SKM-1 (cell line): Measurements from ENCODE around the gene KCNN1.
"Not testable (repeated sequence)": the region's sequence is repeated elsewhere in the genome, so short reads cannot be mapped to it uniquely, and the experiment has no call there.

Experiments used
- DNase-seq: peaks from one replicate; lab custom pipeline; 2025; ENCODE audit not compliant: unreplicated experiment; lab: John Stamatoyannopoulos, UW

Gene KCNN1

DNA sequence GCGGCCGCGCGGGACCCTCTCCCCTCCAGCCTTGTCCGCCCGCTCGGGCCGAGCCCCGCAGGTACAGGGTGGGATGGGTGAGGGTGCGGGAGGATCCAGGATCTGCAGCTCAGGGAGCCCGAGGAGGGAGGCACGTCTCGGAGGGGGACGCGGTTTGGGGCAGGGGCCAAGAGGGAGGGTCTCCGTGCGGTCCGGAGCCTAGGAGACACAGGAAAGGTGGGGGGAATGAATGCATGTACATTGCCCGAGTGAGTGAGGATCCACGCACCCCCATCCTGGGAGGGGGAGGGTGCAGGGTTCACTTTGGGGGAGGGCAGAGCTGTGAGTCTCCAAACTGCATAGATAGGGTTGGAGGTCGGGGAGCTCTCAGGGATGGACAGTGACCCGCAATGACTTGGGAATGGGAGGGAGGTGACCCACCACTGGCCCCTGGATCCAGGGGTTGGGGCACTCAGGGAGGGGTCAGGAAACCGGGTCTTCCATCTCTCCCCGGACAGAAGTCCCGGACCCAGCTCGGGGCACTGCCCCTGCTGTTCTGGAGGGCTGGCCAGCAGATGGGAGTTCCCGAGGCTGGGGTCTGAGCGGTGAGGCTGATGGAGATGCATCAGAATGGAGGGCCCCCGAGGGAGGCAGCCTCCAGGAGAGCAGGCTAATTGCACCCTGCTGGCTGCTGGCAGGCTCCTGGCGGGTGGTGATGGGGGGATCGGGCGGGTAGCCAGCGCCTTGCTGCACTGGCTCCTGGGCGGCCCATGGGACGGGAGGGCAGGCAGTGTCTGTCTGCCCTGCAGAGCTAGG is 547 bp downstream of the KCNN1 start:
- no peak for DNase-seq

DNA sequence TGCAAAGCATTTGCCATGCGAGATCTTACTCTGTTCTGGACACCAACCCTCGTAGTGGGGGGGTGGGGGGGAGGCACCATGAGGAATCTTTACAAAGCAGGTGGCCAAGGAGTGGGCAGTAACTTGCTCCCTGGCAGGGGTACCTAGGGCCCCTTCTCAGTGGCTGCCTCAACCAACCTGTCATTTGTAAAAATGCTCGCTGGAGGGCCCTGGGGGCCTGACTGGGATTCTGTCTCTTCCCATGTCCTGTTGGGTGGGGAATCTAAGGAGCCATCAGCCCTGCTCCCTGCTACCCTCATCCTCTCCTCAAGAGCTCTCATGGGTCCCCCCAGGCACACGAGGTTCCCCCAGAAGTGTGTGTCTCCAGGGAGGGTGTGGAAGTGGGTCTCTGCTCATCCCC is 1.5 kb downstream of the KCNN1 start:
- no peak for DNase-seq

DNA sequence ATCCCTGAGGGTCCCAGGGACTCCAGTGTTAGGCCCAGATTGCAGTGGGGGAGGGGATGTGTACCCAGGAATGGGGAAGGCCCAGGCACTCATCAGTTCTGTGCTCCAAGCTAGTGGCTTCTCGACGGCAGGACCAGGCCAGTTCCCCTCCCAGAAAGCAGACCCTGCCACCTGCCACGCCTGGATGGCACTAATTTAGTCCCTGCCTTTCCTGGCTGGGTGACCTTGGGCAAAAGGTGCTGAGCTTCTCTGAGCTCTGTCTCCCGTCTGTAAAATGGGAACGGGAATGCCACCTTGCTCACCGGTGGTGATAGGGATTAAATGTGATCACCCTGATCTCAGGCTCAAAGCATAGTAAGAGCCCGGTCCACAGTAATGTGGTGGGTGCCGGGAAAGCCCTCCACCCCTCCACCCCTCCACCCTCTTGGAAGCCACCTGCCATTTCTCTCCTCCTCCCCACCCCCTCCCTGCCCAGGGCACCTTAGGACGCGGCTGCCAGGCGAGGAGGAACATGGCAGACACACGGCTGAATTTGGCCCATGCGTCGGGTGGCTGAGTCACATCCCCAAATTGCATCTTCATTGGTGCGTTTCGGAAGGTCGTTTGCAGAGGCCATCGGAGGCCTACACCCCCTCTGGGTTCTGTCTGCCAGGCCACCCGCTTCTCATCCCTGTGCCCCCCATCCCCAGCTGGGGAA is 2.3 kb downstream of the KCNN1 start:
- DNase-seq, result no peak

DNA sequence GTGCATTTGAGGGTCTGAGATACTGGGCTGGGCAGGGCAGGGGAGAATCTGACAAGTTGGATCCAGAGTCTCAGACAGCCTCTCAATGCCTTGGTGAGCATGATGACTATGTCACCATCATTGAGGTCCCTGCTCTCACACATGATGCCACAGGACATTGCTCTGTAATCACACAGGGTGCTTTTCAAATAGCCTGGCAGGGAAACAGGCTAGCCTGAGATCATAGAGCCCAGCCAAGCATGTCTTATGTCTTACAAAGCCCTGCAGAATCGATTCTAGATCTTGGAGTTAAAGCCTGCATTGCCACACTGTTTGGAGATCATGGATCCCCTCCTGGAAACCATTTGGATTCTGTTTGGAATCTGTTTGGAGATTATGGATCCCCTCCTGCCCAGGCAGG is 5.3 kb downstream of the KCNN1 start:
- no peak for DNase-seq

DNA sequence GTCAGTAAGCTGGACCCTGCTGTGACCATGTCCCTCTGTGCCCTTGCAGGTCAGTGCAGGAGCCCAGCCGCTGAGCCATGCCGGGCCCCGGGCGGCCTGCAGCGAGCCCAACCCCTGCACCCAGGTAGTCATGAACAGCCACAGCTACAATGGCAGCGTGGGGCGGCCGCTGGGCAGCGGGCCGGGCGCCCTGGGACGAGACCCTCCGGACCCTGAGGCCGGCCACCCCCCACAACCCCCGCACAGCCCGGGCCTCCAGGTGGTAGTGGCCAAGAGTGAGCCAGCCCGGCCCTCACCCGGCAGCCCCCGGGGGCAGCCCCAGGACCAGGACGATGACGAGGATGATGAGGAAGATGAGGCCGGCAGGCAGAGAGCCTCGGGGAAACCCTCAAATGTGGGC is 6.9 kb downstream of the KCNN1 start:
- DNase-seq, result no peak

DNA sequence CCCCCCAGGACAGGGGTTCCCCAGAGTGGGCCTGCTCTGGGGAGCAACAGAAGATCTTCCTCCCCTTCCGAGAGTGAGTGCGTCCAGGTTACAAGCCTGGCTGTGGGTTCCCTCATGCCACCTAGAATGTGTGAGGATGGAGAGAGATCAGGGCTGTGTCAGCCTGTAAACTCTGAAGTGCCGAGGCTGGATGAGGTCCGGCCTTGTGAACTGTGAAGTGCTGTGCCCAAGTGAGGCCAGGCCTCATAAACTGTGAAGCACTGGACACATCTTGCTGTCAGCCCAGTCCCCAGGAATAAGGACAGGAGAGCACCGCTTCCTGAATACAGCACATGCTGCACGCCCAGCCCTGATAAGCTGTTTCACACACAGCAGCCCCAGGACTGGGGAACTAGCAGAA is 7.6 kb downstream of the KCNN1 start:
- no peak for DNase-seq

DNA sequence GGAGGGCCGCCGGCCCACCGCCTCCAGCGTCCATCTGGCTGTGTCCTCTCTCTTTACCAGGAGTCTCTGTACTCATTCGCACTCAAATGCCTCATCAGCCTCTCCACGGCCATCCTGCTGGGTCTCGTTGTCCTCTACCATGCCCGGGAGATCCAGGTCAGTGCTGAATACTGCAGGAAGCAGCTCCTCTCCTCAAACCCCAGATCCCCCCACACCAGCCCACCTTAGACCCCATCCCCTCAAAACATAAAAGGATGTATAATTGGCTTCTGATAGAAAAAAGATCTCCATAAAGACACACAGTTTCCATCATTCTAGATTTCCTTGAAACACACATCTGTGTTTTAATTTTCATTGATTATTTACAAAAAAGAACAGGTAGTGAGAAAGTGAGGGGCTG is 8.1 kb downstream of the KCNN1 start:
- DNase-seq, result no peak

DNA sequence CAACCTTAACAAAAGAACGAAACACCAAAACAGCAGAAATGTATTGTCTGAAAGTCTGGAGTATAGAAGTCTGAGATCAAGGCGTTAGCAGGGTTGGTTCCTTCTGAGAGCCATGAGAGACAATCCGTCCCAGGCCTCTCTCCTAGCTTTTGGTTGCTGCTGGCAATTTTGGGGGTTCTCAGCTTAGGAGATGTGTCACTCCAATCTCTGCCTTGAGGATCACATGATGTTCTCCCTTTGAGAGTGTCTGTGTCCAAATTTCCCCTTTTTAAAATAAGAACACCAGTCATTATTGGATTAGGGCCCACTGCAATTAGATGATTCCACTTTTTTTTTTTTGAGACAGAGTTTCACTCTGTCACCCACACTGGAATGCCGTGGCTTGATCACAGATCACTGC is 10.1 kb downstream of the KCNN1 start:
- DNase-seq, result no peak

DNA sequence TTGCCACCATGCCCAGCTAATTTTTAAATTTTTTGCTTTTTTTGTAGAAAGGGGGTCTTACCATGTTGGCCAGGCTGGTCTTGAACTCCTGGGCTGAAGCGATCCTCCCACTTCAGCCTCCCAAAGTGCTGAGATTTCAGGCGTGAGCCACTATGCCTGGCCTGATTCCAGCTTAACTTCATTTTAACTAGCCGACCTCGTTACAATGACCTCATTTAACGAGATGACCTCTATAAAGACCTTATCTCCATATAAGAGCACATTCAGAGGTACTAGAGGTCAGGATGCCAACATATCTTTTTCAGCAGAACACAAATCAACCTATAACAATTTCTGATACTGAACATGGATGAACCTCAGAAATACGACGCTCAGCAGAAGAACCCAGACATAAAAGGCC is 10.6 kb downstream of the KCNN1 start:
- no peak for DNase-seq

DNA sequence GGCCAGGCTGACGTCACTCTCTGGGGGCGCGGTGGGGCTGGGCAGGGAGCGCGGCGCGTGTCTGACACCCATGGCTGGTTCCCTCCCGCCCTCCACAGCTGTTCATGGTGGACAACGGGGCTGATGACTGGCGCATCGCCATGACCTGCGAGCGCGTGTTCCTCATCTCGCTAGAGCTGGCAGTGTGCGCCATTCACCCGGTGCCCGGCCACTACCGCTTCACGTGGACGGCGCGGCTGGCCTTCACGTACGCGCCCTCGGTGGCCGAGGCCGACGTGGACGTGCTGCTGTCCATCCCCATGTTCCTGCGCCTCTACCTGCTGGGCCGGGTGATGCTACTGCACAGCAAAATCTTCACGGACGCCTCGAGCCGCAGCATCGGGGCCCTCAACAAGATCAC is 14.7 kb downstream of the KCNN1 start:
- no peak for DNase-seq

DNA sequence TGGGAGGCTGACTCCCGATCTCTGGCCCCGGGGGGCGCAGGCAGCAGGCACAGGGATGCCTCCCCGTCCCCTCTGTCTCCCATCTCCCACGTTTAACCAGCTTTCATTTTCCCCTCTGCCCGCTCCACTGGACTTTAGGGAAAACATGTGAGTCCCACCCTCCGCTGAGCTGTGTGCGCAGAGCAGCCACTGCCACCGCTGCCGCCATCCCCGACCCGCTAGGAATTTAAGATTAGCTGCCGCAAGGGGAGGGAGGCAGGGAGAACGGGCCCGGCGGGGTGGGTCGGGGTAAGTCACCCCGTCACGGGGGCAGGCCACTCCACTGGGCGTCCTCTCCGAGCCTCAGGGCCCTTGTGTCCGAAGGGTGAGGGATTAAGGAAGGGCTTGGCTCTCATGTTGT is 15.5 kb downstream of the KCNN1 start:
- no peak for DNase-seq

DNA sequence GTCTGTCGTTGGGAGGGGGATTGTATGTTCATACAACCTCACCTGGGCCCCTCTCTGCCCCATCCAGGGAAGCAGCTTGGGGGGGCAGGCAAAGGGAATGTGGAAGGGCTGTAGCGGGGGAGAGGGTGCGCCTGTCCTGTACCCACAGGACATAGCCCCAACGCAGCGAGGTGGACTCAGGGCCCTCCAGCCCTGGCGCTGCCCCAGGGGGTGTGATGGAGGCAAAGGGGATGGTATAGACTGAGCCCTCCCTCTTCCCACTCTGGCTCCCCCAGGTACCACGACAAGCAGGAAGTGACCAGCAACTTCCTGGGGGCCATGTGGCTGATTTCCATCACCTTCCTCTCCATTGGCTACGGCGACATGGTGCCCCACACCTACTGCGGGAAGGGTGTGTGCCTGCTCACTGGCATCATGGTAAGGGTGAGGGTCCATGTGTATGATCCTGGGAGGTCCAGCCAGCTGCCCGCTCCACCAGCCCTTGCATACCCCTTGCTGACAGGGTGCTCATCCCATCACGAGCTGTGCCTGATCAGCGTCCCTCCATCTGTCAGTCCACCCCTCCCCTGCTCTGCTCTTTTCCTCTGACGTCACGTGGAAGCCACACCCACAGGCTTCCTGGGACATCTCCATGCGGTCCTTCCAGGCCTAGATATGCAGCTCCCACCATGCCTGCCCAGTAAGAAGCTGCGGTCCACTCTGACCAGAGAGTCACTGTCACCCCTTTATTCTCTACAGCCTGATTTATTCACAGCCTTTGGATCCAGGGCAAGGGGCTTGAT is 18.3 kb downstream of the KCNN1 start:
- no peak for DNase-seq

DNA sequence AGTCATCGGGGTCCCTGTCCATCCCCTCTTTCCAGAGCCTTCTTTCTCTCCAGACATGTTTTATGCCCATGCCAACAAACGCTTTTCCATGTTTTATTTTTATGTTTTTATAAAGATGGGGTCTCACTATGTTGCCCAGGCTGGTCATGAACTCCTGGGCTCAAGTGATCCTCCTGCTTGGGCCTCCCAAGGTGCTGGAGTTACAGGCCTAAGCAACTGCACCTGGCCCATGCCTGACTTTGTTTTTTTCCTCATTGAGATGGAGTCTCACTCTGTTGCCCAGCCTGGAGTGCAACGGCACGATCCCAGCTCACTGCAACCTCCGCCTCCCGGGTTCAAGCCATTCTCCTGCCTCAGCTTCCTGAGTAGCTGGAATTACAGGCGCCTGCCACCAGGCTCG is 19.7 kb downstream of the KCNN1 start:
- not testable (repeated sequence) for DNase-seq

DNA sequence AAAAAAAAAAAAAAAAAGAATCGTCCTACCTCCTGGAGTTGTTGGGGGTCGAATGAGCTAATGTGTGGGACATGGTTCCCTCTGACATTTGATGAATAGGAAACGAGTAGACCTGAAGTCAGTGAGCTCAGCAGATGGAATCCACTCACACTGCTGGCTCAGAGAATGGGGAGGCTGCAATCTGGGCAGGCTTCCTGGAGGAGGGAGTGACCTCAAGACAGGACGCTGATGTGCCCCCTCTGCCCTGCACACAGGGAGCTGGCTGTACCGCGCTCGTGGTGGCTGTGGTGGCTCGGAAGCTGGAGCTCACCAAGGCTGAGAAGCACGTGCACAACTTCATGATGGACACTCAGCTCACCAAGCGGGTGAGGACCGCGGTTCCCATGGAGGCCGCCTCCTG is 21.3 kb downstream of the KCNN1 start:
- no peak for DNase-seq

DNA sequence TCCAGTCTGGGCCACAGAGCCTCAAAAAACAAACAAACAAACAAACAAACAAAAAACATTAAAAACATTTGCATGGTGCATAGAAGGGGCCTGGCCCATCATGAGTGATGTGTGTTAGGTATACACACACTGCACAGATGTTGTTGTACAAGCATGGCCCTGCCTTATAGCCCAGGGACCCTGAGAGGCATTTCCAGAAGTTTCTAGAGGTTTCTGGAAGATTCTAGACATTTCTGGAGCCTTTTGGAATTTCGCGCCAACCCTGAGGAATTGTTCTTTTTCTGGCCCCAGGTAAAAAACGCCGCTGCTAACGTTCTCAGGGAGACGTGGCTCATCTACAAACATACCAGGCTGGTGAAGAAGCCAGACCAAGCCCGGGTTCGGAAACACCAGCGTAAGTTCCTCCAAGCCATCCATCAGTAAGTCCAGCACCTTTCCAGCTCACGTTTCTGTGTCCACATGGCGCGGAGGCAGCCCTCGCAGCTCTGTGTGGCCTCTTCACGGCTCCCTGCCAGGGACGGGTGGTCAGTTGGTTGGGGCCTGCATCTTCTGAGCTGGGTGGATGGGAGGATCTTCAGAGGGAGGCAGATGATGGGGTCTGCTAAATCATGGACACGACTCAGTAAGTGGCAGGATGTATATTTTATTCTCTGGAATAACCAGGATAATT is 22.7 kb downstream of the KCNN1 start:
- no peak for DNase-seq

DNA sequence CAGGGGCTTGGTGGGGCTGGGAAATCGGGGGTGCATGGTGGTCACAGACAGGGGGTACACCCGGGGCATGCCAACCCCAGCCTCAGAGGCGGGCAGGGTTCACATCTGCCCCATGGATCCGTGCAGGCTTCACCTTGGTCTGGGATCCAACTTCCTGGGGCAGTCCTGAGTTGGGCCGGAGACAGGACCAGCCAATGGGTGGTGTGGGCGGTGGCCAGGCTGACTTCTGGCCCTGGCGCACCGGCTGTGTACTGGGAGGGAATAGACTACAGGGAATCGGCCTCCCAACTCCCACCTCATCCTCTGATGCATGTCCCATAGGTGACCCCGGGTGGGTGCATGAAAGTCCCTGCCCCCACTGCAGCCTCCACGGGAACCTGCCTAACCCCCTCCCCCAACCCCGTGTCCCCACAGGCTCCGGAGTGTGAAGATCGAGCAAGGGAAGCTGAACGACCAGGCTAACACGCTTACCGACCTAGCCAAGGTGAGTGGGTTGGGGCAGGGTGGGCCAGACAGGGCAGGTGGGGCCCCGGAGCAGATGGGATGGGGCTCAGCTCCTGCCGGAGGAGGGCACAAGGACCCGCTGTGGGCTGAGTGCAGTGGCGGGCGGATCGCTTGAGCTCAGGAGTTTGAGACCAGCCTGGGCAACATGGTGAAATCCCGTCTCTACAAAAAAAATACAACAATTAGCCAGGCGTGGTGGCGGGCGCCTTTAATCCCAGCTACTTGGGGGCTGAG is 26.3 kb downstream of the KCNN1 start:
- no peak for DNase-seq

DNA sequence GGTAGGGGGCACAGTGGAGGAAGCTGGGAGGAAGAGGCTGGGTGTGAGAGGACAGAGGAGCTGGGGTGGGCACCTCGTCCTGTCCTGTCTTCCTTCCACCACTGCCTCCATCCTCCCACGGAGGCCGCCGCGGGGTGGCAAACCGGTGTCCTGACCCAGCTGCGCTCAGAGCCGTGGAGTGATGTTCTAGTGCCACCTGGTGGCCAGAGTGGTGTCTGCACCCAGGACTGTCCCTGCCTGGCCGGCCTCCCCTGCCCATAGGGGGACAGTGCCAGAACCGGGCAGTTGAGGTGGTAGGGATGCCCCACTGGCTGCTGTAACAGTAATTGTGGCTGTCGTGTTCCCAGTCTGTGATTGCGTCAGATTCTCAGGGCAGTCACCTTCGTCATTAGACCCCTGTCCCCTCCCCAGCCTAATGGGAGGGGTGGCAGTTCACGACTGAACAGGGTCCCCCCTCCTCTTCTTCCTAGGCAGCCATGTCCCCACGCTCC is 30.0 kb downstream of the KCNN1 start:
- DNase-seq, result peak; percentile 33

DNA sequence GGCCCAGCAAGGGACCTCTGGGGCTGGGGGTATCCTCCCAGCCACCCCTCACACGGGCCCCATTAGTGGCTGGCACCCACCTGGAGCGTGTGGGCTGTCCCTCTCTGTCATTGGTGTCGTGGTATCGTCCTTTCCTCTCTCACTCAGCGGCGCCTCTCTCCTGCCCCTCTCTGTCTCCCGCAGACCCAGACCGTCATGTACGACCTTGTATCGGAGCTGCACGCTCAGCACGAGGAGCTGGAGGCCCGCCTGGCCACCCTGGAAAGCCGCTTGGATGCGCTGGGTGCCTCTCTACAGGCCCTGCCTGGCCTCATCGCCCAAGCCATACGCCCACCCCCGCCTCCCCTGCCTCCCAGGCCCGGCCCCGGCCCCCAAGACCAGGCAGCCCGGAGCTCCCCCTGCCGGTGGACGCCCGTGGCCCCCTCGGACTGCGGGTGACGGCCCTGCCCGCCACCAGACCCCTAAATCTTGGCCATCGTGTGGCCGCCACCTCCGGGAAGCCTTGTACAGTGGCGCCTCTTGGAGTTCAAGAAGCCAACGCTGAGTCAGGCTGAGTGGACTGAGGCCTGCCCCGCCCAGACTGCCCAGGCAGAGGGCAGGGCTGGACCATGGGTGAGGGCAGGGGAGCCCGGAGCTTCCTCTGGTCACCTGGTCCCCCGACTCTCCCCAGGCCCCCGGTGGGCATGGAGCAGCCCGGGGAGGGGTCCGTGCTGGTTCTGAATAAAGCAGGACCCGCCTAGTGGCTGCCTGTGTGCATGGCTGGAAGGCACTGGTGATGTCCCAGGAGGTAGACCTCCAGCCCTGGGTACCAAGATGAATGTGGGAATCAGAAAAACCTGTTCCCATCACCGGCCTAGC is 31.3 kb downstream of the KCNN1 start:
- no peak for DNase-seq

DNA sequence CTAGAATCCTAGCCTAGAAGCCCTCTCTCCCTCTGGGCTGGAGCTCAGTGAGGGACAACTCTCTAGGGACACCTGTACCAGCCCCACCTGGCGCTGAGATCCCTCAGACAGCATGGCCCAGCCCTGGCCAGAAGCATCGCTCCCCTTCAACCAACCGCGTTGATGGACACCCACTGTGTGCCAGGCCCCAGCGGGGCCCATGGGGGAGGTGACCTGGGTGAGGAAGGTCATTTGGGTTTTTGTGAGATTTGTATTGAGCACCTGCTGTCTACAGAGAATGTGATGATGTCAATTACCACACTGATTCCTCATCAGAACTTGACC is 31.9 kb downstream of the KCNN1 start:
- no peak for DNase-seq
